Kidney (tissue), 14 donors: Measurements from ENCODE around the gene TMEM53. TPM values are rescaled to one million over a fixed set of nuclear protein-coding genes. Genes with fewer than 3 reads are reported as not detected.

Experiments used
- DNase-seq, 5 donors: peaks; one replicate each; pipeline ENCODE4 v3.0.0-alpha.2; 2013 to 2020
- FAIRE-seq: peaks from 2 replicates; lab custom pipeline; 2012; peaks lifted over from hg19 to GRCh38; lab: Jason Lieb, UNC
- H3K27ac ChIP-seq, 2 donors: one replicate each; pipeline ENCODE4 v1.7.0; 2013; ENCODE audit warnings: low read depth in 2 of 2, low read length in 2 of 2, inconsistent platforms in 1 of 2
- H3K27me3 ChIP-seq: one replicate; pipeline ENCODE4 v1.7.1; 2013; ENCODE audit warnings: low read length, inconsistent platforms; ENCODE audit not compliant: control insufficient read depth, insufficient read depth
- H3K36me3 ChIP-seq, 3 donors: one replicate each; pipeline versions ENCODE4 v1.7.0 to v1.7.1; 2013; ENCODE audit warnings: low read length in 3 of 3, control low read depth in 1 of 3, inconsistent platforms in 1 of 3; ENCODE audit not compliant: insufficient read depth in 3 of 3, control insufficient read depth in 2 of 3
- H3K4me1 ChIP-seq, 3 donors: one replicate each; pipeline versions ENCODE4 v1.7.0 to v1.7.1; 2013; ENCODE audit warnings: low read length in 3 of 3, inconsistent platforms in 1 of 3, low read depth in 1 of 3; ENCODE audit not compliant: control insufficient read depth in 2 of 3, insufficient read depth in 2 of 3
- H3K4me3 ChIP-seq, 3 donors: one replicate each; pipeline versions ENCODE4 v1.7.0 to v1.8.1; 2013; ENCODE audit warnings: low read length in 3 of 3, control low read depth in 1 of 3, inconsistent platforms in 1 of 3
- H3K9ac ChIP-seq, 3 donors: one replicate each; pipeline versions ENCODE4 v1.7.0 to v1.7.1; 2013; ENCODE audit warnings: low read length in 3 of 3, control low read depth in 1 of 3, inconsistent platforms in 1 of 3
- H3K9me3 ChIP-seq, 3 donors: one replicate each; pipeline versions ENCODE4 v1.7.0 to v1.7.1; 2013; ENCODE audit warnings: low read length in 3 of 3, control low read depth in 1 of 3, inconsistent platforms in 1 of 3; ENCODE audit not compliant: control insufficient read depth in 2 of 3, insufficient read depth in 1 of 3
- CTCF ChIP-seq: IDR thresholded peaks from 3 replicates; pipeline ENCODE4 v1.5.1; 2012; ENCODE audit warnings: mild to moderate bottlenecking, moderate library complexity, borderline replicate concordance; ENCODE audit not compliant: insufficient read depth; ENCODE audit errors: extremely low read depth
- intact Hi-C: fragments of 100-400 bp; cut with DNase I; formaldehyde crosslinking; loops from one replicate; pipeline ENCODE4 v1.11.1; 2022
- polyA plus RNA-seq: library from polyadenylated mRNA; stranded (reverse); fragments of 350-450 nt; fragmentation: Illumina TruSeq; extraction: RNeasy Lipid Tissue Mini Kit (QIAGEN cat#74804); gene quantifications from one replicate; pipeline ENCODE4 v1.2.3, GENCODE V29; 2014; ENCODE audit warnings: low read depth, low replicate concordance; ENCODE audit not compliant: insufficient read depth
- total RNA-seq: library from RNA; stranded (reverse); fragmentation: NEBNext Ultra II Directional; extraction: Animal tissue kit (Norgen Biotek cat#: 25700); gene quantifications from one replicate; pipeline ENCODE4 v1.2.1, GENCODE V29; 2021
- donor health status: control.
- donor health status: control.
- donor health status: control.
- donor health status: control.
- donor health status: control.
- donor health status: DM: yes; HTN: yes; CAD: no.
- donor health status: Normal renal cell carcinoma (clear cell type).

TMEM53 gene
- total and polyA plus RNA-seq, 2 donors from 2014 or later, result 16.4 to 45.0 TPM

- no peak overlapping the region for H3K4me3 ChIP-seq
- H3K27me3 ChIP-seq, result peaks cover 17% of the 10 kb centered on the region
- no peak for TF ChIP-seq CTCF
- H3K36me3 ChIP-seq, result no peaks in the 10 kb centered on the region
- FAIRE-seq (no peak), DNase-seq (no peak)
- H3K9ac ChIP-seq, result no peak overlapping the region
- H3K9me3 ChIP-seq, result no peaks in the 10 kb centered on the region
- no peak overlapping the region for H3K27ac ChIP-seq
- intact Hi-C loops, result no loop called here
- no peaks in the 10 kb centered on the region for H3K4me1 ChIP-seq
These were observed 62.4 kb downstream of the TMEM53 start for GRCh38 chr1:44611866-44612265.

GRCh38 chr1:44611419-44611818 is 62.9 kb downstream of the TMEM53 start:
- FAIRE-seq, result no peak
- intact Hi-C loops, result no loop called here
- Histone ChIP-seq H3K4me3 (no peak overlapping the region), H3K36me3 (no peaks in the 10 kb centered on the region), H3K4me1 (no peaks in the 10 kb centered on the region), H3K27me3 (peaks cover 13% of the 10 kb centered on the region), H3K9ac (no peak overlapping the region), H3K27ac (no peak overlapping the region), H3K9me3 (no peaks in the 10 kb centered on the region)
- DNase-seq, result no peak
- no peak for TF ChIP-seq CTCF

DNA sequence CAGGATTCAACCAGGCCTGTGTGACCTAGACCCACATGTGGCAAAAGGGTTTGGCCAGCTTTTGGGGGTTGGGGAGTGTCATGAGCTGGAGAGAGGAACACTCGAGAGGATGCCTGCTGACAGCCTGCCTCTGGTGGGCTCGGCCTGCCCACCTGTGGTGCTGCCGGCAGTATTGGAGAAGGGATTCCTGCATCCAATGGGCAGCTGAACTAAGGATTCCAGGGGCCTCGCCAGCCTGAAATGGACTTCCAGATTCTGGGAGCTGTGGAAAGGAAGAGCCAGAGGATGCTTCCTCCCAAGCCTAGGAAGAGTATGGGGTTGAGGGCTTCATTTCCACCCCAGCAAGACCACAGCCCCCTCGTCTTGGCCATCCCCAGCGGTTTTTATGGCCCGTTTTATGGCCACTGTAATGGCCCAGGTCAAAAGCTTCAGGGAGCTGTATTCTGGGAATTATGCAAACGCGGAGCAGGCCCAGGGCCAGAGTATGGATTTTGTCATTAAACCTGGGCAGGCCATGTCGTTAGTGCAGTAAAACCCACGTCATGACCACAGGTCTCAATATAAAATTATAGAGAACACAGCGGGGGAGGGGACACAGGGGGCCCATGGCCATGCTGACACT is 63.6 kb downstream of the TMEM53 start:
- intact Hi-C loops, result no loop called here
- DNase-seq (peak in 3 of 5 donors; percentile 56 to 66 (median 59)), FAIRE-seq (no peak)
- H3K27ac ChIP-seq, result no peak overlapping the region
- H3K9me3 ChIP-seq, result no peaks in the 10 kb centered on the region
- no peak for TF ChIP-seq CTCF
- no peak overlapping the region for H3K9ac ChIP-seq
- no peaks in the 10 kb centered on the region for H3K36me3 ChIP-seq
- no peaks in the 10 kb centered on the region for H3K4me1 ChIP-seq
- H3K27me3 ChIP-seq, result peaks cover 7% of the 10 kb centered on the region
- no peak overlapping the region for H3K4me3 ChIP-seq
